GM19240 (cell line): ENCODE data around the gene TBCC.

Experiments used
- DNase-seq: peaks from one replicate; pipeline ENCODE4 v3.0.0; 2011; ENCODE audit warnings: low spot score; ENCODE audit not compliant: insufficient read length

TBCC gene

GRCh38 chr6:42697268-42697655, 48.6 kb downstream of the TBCC start:
- DNase-seq, result no peak

GRCh38 chr6:42696526-42697267, 49.2 kb downstream of the TBCC start:
- no peak for DNase-seq

- DNase-seq, result no peak
These were observed 51.3 kb downstream of the TBCC start for GRCh38 chr6:42694586-42694985.
